GM12892 (cell line): ENCODE results near the gene SCAMP3.

ENCODE experiments used
- POLR2A ChIP-seq: IDR thresholded peaks from 2 replicates; pipeline ENCODE4 v1.6.1; 2011; ENCODE audit warnings: low read depth, low read length, control low read depth
- POLR2AphosphoS5 ChIP-seq: IDR thresholded peaks from 2 replicates; pipeline ENCODE4 v1.6.1; 2011; ENCODE audit warnings: low read depth, low read length, control low read depth

DNA sequence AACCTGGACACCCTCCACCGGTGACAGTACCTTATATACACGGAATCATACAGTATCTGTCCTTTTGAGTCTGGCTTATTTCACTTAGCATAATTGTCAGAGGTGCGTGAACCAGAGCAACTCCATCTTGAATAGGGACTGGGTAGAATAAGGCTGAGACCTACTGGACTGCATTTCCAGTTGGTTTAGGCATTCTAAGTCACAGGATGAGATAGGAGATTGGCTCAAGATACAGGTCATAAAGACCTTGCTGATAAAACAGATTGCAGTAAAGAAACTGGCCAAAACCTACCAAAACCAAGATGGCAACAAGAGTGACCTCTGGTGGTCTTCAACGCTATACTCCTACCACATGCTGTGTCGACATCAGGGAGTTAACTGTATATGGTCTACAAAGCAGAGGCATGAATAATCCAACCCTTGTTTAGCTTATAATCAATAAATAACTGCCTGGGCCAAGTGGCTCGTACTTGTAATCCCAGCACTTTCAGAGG is 45.1 kb upstream of the SCAMP3 start:
- TF ChIP-seq POLR2A (no peak), POLR2AphosphoS5 (no peak)
